Activated T-cell treated with anti-CD3 and anti-CD28 coated beads, Interleukin-2, amount 50 U/mL, for 24 hours (primary cell): ENCODE measurements around the gene ZGRF1.

Experiments
- DNase-seq: peaks from one replicate; pipeline ENCODE4 v3.0.0-alpha.2; 2020
- H3K27ac Mint-ChIP-seq: 2 replicates; pipeline ENCODE4 v1.8.0; 2020; ENCODE audit warnings: mild to moderate bottlenecking, mixed read lengths
- H3K27me3 Mint-ChIP-seq: 2 replicates; pipeline ENCODE4 v1.8.0; 2020; ENCODE audit warnings: mixed read lengths
- H3K36me3 Mint-ChIP-seq: 2 replicates; pipeline ENCODE4 v1.8.0; 2020; ENCODE audit warnings: low read depth, mixed read lengths
- H3K4me1 Mint-ChIP-seq: 2 replicates; pipeline ENCODE4 v1.8.0; 2020; ENCODE audit warnings: low read depth, mixed read lengths
- H3K4me3 Mint-ChIP-seq: 2 replicates; pipeline ENCODE4 v1.8.0; 2020; ENCODE audit warnings: mild to moderate bottlenecking, moderate library complexity, mixed read lengths
- H3K9me3 Mint-ChIP-seq: 2 replicates; pipeline ENCODE4 v1.8.0; 2020; ENCODE audit warnings: mixed read lengths

ZGRF1 gene

GRCh38 chr4:112518675-112519074 is 118.0 kb downstream of the ZGRF1 start:
- H3K36me3 Mint-ChIP-seq, result peaks cover 2% of the 10 kb centered on the region
- peaks cover 96% of the 10 kb centered on the region for H3K27me3 Mint-ChIP-seq
- no peak overlapping the region for H3K4me3 Mint-ChIP-seq
- DNase-seq, result no peak
- H3K27ac Mint-ChIP-seq, result no peak overlapping the region
- H3K4me1 Mint-ChIP-seq, result peaks cover 68% of the 10 kb centered on the region
- peaks cover 2% of the 10 kb centered on the region for H3K9me3 Mint-ChIP-seq

- peaks cover 2% of the 10 kb centered on the region for H3K36me3 Mint-ChIP-seq
- peaks cover 2% of the 10 kb centered on the region for H3K9me3 Mint-ChIP-seq
- H3K27ac Mint-ChIP-seq, result no peak overlapping the region
- peak overlapping the region; percentile 9 for H3K4me3 Mint-ChIP-seq
- peaks cover 62% of the 10 kb centered on the region for H3K4me1 Mint-ChIP-seq
- no peak for DNase-seq
- H3K27me3 Mint-ChIP-seq, result peaks cover 96% of the 10 kb centered on the region
Observed at GRCh38 chr4:112517911-112518310, 118.8 kb downstream of the ZGRF1 start.

GRCh38 chr4:112517067-112517634 is 119.6 kb downstream of the ZGRF1 start:
- no peaks in the 10 kb centered on the region for H3K9me3 Mint-ChIP-seq
- H3K36me3 Mint-ChIP-seq, result peaks cover 2% of the 10 kb centered on the region
- H3K27me3 Mint-ChIP-seq, result peaks cover 96% of the 10 kb centered on the region

GRCh38 chr4:112516471-112517066 is 120.1 kb downstream of the ZGRF1 start:
- Mint-ChIP-seq H3K4me1 (peaks cover 55% of the 10 kb centered on the region), H3K27ac (no peak overlapping the region), H3K36me3 (peaks cover 2% of the 10 kb centered on the region), H3K27me3 (peaks cover 96% of the 10 kb centered on the region), H3K4me3 (peak overlapping the region; percentile 85), H3K9me3 (no peaks in the 10 kb centered on the region)
- no peak for DNase-seq

More at GRCh38 chr4:112517067-112517634, 119.6 kb downstream of the ZGRF1 start:
- Mint-ChIP-seq H3K4me3 (peak overlapping the region; percentile 65), H3K27ac (peak overlapping the region; percentile 12), H3K4me1 (peaks cover 56% of the 10 kb centered on the region)
- peak; percentile 42 for DNase-seq

GRCh38 chr4:112516066-112516470 is 120.6 kb downstream of the ZGRF1 start, which contains the start of gene NEUROG2:
Gene NEUROG2, minus strand, starts transcription at chr4:112516180. Its CDS starts 705 bp downstream, at chr4:112515475.
- H3K4me1 Mint-ChIP-seq, result peaks cover 55% of the 10 kb centered on the region
- peak within 1 kb of the TSS; percentile 75 for H3K27ac Mint-ChIP-seq
- no peaks in the 10 kb centered on the region for H3K9me3 Mint-ChIP-seq
- peak within 1 kb of the TSS; percentile 85 for H3K4me3 Mint-ChIP-seq
- peaks cover 96% of the 10 kb centered on the region for H3K27me3 Mint-ChIP-seq
- DNase-seq, result no peak
- H3K36me3 Mint-ChIP-seq, result peaks cover 2% of the 10 kb centered on the region

GRCh38 chr4:112515198-112516065 is 121.3 kb downstream of the ZGRF1 start:
- H3K36me3 Mint-ChIP-seq, result peaks cover 2% of the 10 kb centered on the region
- H3K4me3 Mint-ChIP-seq, result peak overlapping the region; percentile 85
- H3K27me3 Mint-ChIP-seq, result peaks cover 93% of the 10 kb centered on the region
- H3K4me1 Mint-ChIP-seq, result peaks cover 52% of the 10 kb centered on the region
- H3K27ac Mint-ChIP-seq, result peak overlapping the region; percentile 75
- peak; percentile 66 for DNase-seq
- H3K9me3 Mint-ChIP-seq, result no peaks in the 10 kb centered on the region

GRCh38 chr4:112514647-112515197 is 122.0 kb downstream of the ZGRF1 start:
- peak overlapping the region; percentile 85 for H3K4me3 Mint-ChIP-seq
- DNase-seq, result no peak
- peaks cover 2% of the 10 kb centered on the region for H3K36me3 Mint-ChIP-seq
- H3K27ac Mint-ChIP-seq, result peak overlapping the region; percentile 24
- no peaks in the 10 kb centered on the region for H3K9me3 Mint-ChIP-seq
- peaks cover 53% of the 10 kb centered on the region for H3K4me1 Mint-ChIP-seq
- H3K27me3 Mint-ChIP-seq, result peaks cover 93% of the 10 kb centered on the region

- DNase-seq, result no peak
- peaks cover 2% of the 10 kb centered on the region for H3K36me3 Mint-ChIP-seq
- H3K9me3 Mint-ChIP-seq, result no peaks in the 10 kb centered on the region
- peak overlapping the region; percentile 24 for H3K27ac Mint-ChIP-seq
- peaks cover 93% of the 10 kb centered on the region for H3K27me3 Mint-ChIP-seq
- peaks cover 59% of the 10 kb centered on the region for H3K4me1 Mint-ChIP-seq
- H3K4me3 Mint-ChIP-seq, result peak overlapping the region; percentile 85
Observed at GRCh38 chr4:112513971-112514646, 122.6 kb downstream of the ZGRF1 start.

GRCh38 chr4:112511803-112512118 is 124.9 kb downstream of the ZGRF1 start:
- Mint-ChIP-seq H3K36me3 (peaks cover 2% of the 10 kb centered on the region), H3K4me1 (peaks cover 50% of the 10 kb centered on the region), H3K27me3 (peaks cover 90% of the 10 kb centered on the region), H3K4me3 (no peak overlapping the region), H3K9me3 (no peaks in the 10 kb centered on the region), H3K27ac (no peak overlapping the region)
- no peak for DNase-seq

GRCh38 chr4:112511093-112511802 is 125.5 kb downstream of the ZGRF1 start:
- Mint-ChIP-seq H3K36me3 (peaks cover 2% of the 10 kb centered on the region), H3K4me1 (peaks cover 47% of the 10 kb centered on the region), H3K9me3 (no peaks in the 10 kb centered on the region), H3K4me3 (no peak overlapping the region), H3K27ac (no peak overlapping the region), H3K27me3 (peaks cover 91% of the 10 kb centered on the region)
- peak; percentile 33 for DNase-seq

GRCh38 chr4:112510291-112511092 is 126.2 kb downstream of the ZGRF1 start:
- Mint-ChIP-seq H3K36me3 (peaks cover 2% of the 10 kb centered on the region), H3K27ac (no peak overlapping the region), H3K4me1 (peaks cover 42% of the 10 kb centered on the region), H3K4me3 (peak overlapping the region; percentile 56), H3K9me3 (no peaks in the 10 kb centered on the region), H3K27me3 (peaks cover 91% of the 10 kb centered on the region)
- DNase-seq, result peak; percentile 34

GRCh38 chr4:112509243-112510141 is 127.2 kb downstream of the ZGRF1 start:
- Mint-ChIP-seq H3K9me3 (no peaks in the 10 kb centered on the region), H3K27ac (no peak overlapping the region), H3K27me3 (peaks cover 90% of the 10 kb centered on the region), H3K4me3 (peak overlapping the region; percentile 54), H3K4me1 (peaks cover 34% of the 10 kb centered on the region), H3K36me3 (no peaks in the 10 kb centered on the region)
- peak; percentile 34 for DNase-seq
